ENCODE data around the gene COL5A1. TPM values are rescaled to one million over a fixed set of nuclear protein-coding genes. Genes with fewer than 3 reads are reported as not detected.
A peak's percentile ranks its signal among the peaks of the same experiment; 100 is the strongest.

Gene COL5A1
- total RNA-seq, 1 experiment from 2014 or later: not detected

DNA sequence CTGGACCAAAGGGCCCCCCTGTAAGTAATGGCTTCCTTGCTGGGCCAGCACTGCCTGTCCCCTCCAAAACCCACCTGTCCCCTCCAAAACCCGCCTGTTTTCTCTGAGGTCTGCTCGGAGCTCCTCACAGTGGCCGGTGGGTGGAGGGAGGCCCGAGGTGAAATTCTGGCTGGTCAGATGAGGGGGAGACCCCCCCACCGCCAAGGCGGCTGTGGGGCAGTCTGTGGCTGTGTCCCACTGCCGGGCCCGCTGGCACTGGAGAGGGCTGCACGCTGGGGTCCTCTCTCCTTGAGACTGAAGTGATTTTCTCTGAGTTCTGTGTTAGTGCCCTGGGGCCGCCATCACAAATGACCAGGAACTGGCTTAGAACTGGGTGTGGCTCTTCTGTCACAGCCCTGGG is 155.3 kb downstream of the COL5A1 start:
- ChIA-PET POLR2A (no interaction called here), CTCF (interaction anchor here (0.9 to 1.4 kb wide), 2 partner anchors 16 to 616 kb away, joined by 3 to 4 read pairs; no protein-coding TSS in a partner anchor)
- BruUV-seq (replicated peaks): no TSS peak
- TF ChIP-seq, protein P1, sequence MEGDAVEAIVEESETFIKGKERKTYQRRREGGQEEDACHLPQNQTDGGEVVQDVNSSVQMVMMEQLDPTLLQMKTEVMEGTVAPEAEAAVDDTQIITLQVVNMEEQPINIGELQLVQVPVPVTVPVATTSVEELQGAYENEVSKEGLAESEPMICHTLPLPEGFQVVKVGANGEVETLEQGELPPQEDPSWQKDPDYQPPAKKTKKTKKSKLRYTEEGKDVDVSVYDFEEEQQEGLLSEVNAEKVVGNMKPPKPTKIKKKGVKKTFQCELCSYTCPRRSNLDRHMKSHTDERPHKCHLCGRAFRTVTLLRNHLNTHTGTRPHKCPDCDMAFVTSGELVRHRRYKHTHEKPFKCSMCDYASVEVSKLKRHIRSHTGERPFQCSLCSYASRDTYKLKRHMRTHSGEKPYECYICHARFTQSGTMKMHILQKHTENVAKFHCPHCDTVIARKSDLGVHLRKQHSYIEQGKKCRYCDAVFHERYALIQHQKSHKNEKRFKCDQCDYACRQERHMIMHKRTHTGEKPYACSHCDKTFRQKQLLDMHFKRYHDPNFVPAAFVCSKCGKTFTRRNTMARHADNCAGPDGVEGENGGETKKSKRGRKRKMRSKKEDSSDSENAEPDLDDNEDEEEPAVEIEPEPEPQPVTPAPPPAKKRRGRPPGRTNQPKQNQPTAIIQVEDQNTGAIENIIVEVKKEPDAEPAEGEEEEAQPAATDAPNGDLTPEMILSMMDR (IDR thresholded peaks at IDR 0.05; ENCODE audit: unreplicated experiment): no peak
- Mint-ChIP-seq H3K4me1 (ENCODE audit: insufficient read depth, unreplicated experiment) (peaks cover 12% of the 10 kb centered on the region), H3K27ac (ENCODE audit: low read depth, unreplicated experiment) (no peak overlapping the region), H3K36me3 (ENCODE audit: insufficient read depth, unreplicated experiment) (no peaks in the 10 kb centered on the region), H3K27me3 (ENCODE audit: insufficient read depth, unreplicated experiment) (peaks cover 36% of the 10 kb centered on the region), H3K9me3 (ENCODE audit: unreplicated experiment) (no peaks in the 10 kb centered on the region), H3K4me3 (ENCODE audit: unreplicated experiment) (no peak overlapping the region)
- intact Hi-C loops (cut with micrococcal nuclease): no loop called here
- no peak for DNase-seq (ENCODE audit: unreplicated experiment)

DNA sequence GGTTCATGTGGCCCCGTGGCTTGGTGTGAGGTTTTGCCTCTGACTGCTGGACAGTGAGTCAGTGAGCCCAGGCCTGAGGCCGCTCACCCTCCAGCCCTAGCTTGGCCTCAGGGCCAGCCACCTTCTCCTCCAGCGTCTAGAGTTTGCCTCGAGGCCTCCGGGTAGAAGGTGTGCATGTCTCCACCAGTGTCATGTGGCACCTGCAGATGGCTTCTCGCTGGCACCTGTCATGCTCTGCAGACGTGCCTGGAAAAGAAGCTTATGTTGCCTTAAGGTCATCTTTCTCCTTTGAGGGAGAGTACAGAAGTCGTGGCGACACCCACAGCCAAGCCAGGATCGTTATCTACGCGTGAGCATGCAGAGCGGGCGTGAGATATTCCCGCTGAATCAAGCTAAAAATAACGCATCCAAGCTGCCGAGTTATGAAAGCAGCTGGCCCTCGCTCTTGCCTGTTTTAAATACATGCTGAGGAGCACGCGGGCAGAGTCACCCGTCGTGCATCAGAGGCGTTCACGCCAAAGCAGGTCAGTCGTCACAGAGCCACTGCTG is 159.3 kb downstream of the COL5A1 start:
- no TSS peak for BruUV-seq (replicated peaks)
- CTCF ChIA-PET: interaction anchor here (1.2 kb wide), 1 partner anchor 12 kb away, joined by 3 read pairs; no protein-coding TSS in a partner anchor
- Mint-ChIP-seq H3K4me3 (ENCODE audit: unreplicated experiment) (no peak overlapping the region), H3K27me3 (ENCODE audit: insufficient read depth, unreplicated experiment) (peaks cover 19% of the 10 kb centered on the region), H3K27ac (ENCODE audit: low read depth, unreplicated experiment) (no peak overlapping the region), H3K9me3 (ENCODE audit: unreplicated experiment) (no peaks in the 10 kb centered on the region), H3K36me3 (ENCODE audit: insufficient read depth, unreplicated experiment) (no peaks in the 10 kb centered on the region), H3K4me1 (ENCODE audit: insufficient read depth, unreplicated experiment) (peaks cover 11% of the 10 kb centered on the region)
- intact Hi-C loops (cut with micrococcal nuclease): no loop called here
- TF ChIP-seq, protein P1 (IDR thresholded peaks at IDR 0.05; ENCODE audit: unreplicated experiment): no peak
- POLR2A ChIA-PET: no interaction called here
- DNase-seq (ENCODE audit: unreplicated experiment): no peak

- no peaks in the 10 kb centered on the region for H3K36me3 Mint-ChIP-seq (ENCODE audit: insufficient read depth, unreplicated experiment)
- peaks cover 11% of the 10 kb centered on the region for H3K4me1 Mint-ChIP-seq (ENCODE audit: insufficient read depth, unreplicated experiment)
- H3K27ac Mint-ChIP-seq (ENCODE audit: low read depth, unreplicated experiment): no peak overlapping the region
- no peak overlapping the region for H3K4me3 Mint-ChIP-seq (ENCODE audit: unreplicated experiment)
- ChIA-PET CTCF (no interaction called here), POLR2A (no interaction called here)
- TF ChIP-seq, protein P1 (IDR thresholded peaks at IDR 0.05; ENCODE audit: unreplicated experiment): no peak
- DNase-seq (ENCODE audit: unreplicated experiment): peak; percentile 39
- H3K27me3 Mint-ChIP-seq (ENCODE audit: insufficient read depth, unreplicated experiment): peaks cover 28% of the 10 kb centered on the region
- no peaks in the 10 kb centered on the region for H3K9me3 Mint-ChIP-seq (ENCODE audit: unreplicated experiment)
- BruUV-seq (replicated peaks): no TSS peak
- intact Hi-C loops (cut with micrococcal nuclease): no loop called here
Observed at GRCh38 chr9:134802216-134802795, 160.7 kb downstream of the COL5A1 start.

GRCh38 chr9:134804871-134805270 is 163.3 kb downstream of the COL5A1 start:
- no peak for DNase-seq (ENCODE audit: unreplicated experiment)
- no peak overlapping the region for H3K4me3 Mint-ChIP-seq (ENCODE audit: unreplicated experiment)
- CTCF ChIA-PET: interaction anchor here (0.7 kb wide), 1 partner anchor 17 kb away, joined by 3 read pairs; no protein-coding TSS in a partner anchor
- POLR2A ChIA-PET: interaction anchor here (0.6 to 0.7 kb wide), 2 partner anchors 234 to 432 kb away, joined by 3 read pairs; no protein-coding TSS in a partner anchor
- peaks cover 41% of the 10 kb centered on the region for H3K27me3 Mint-ChIP-seq (ENCODE audit: insufficient read depth, unreplicated experiment)
- no peak overlapping the region for H3K27ac Mint-ChIP-seq (ENCODE audit: low read depth, unreplicated experiment)
- H3K4me1 Mint-ChIP-seq (ENCODE audit: insufficient read depth, unreplicated experiment): peaks cover 4% of the 10 kb centered on the region
- no TSS peak for BruUV-seq (replicated peaks)
- H3K36me3 Mint-ChIP-seq (ENCODE audit: insufficient read depth, unreplicated experiment): no peaks in the 10 kb centered on the region
- intact Hi-C loops (cut with micrococcal nuclease): no loop called here
- H3K9me3 Mint-ChIP-seq (ENCODE audit: unreplicated experiment): no peaks in the 10 kb centered on the region
- TF ChIP-seq, protein P1 (IDR thresholded peaks at IDR 0.05; ENCODE audit: unreplicated experiment): no peak

Measured in MCF 10A (cell line).